Measurements from ENCODE around the gene TENT4A.
"Not testable (repeated sequence)": the region's sequence is repeated elsewhere in the genome, so short reads cannot be mapped to it uniquely, and the experiment has no call there.

Gene TENT4A

DNA sequence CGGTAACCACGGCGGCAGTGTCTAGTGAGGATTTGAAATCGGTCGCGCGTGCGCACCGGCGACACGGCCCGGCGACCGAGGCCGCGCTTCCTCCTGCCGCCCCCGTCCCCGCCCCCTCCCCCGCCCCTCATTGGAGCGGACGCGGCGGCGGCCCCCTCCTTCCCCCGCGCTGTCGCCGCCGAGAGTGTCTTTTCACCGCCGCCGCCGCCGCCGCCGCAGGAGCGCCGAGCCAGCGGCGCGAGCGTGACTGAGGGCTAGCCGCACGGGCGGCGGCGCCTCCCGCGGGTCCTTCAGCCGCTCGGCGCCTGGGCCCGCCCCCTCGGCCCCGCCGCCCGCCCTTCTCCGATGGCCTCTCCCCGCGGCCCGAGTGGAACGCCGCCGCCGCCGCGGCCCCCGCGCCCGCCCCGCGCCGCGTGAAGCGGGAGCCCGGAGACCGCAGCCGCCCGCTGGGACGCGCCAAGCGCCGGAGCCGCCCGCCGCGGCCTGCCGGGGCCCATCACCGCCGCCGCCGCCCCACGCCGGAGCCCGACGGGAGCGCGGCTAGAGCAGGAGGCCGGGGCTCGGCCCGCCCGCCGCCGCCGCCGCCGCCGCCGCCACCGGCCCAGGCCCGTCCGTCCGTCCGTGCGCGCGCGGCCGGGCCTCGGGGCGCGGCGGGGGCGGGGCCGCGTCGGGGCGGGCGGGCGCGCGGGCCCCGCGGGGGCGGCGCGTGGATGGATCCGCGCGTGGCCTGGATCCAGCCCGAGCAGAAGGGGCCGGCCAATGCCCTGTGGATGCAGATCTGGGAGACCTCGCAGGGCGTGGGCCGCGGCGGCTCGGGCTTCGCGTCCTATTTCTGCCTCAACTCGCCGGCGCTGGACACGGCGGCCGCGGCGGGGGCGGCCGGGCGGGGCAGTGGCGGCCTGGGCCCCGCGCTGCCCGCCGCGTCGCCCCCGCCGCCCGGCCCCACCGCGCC is at the start of gene TENT4A:
TENT4A (plus strand) TSS at position 159 of the 952 bp plus-strand sequence; CDS start at position 711, 552 bp downstream.
- DNase-seq = no peak

GRCh38 chr5:6666762-6667161 is 46.5 kb upstream of the TENT4A start:
- DNase-seq = no peak

DNA sequence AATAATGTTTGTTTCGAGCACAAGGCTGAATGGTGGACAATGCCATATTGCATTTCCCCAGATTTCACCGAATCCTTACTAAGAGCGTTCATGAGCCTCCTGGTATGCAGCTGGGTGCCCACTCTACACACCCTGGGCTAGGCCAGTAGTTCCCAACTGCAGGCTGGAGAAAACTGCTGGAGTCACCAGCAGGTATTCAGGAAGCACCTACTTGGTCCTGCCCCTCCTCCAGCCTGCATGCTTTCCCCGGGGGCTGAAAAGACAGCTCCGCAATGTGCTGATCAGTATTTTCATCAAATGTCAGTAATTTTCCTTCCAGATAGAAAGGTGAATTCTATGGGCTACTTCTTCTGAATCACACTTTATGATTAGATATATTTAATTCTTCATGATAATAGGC is 45.6 kb upstream of the TENT4A start:
- no peak for DNase-seq

GRCh38 chr5:6668717-6669116 is 44.5 kb upstream of the TENT4A start:
- DNase-seq = not testable (repeated sequence)

DNA sequence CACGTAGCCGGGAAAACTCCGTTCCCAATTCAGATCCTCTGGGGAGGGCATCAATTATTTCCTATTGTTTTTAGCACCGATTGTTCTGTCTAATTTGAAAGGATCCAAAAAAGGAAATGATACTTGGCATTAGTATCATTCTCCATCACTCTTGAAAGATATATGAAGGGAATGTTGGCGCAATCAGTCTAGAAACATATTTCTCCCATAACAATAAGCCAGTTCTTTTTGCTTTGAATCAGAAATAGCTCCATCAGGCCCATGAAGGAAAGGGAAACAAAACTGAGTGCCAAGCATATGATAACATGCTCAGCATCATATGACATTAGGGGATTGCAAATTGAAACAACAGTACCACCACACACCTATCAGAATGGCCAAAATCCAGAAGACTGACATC is 40.2 kb upstream of the TENT4A start:
- no peak for DNase-seq

- no peak for DNase-seq
Observed at GRCh38 chr5:6673963-6674362, 39.3 kb upstream of the TENT4A start.

DNA sequence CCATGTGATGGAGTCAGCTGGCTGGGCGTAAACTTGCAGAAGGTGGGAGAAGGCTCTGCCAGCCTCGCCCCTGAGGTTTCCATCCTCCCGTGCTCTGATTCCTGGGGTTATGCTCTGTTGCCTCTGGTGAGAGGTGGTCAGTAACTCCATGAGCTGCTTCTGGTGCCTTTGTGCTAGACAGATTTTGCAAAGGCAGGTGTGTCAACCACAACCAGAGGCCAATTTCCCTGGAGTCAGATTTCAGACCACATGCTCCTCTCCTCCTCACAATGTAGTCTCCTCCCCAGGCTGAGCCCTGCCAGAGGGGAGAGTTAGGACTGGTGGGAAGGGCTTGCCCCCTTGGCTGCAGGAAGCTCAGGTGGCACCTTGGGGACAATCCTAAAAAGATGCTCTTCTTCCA is 38.8 kb upstream of the TENT4A start:
- DNase-seq = no peak

DNA sequence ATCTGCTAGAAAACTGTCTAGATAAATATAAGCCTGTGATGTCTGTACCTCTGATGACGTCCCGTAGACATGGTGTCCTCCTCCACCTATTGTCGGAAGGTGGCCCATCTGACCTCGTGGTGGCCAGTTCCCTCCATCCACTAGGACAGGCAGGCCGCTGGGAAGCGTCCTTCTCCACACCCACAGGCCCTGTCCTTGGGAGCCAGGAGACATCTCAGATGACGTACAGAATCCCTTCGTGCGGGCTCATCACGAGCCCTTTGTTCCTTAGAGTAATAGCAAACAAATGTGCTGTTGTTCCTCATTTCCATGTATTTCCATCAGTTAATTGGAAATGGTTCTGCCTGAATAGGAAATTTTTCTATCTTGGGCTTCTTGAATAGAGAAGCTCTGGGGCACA is 38.3 kb upstream of the TENT4A start:
- no peak for DNase-seq

GRCh38 chr5:6675784-6676491 is 37.3 kb upstream of the TENT4A start:
- no peak for DNase-seq

DNA sequence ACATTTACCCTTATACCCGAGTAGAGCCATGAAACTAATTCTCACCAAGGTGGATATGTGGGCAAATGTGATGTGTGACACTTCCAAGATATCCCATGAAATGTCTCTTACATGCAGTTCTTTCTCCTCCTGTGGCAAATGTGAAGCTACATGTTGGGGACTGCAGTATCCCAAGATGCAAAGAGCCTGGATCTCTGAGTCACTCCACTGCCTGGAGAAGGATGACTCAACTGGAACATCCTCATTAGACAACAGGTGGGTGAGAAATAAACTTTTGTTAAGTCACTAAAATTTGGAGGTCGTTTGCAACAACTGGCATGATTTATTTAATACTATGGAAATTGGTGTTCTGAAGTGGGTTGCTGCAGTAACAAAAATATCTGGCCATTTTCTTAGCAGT is 36.5 kb upstream of the TENT4A start:
- DNase-seq = peak; percentile 55

DNA sequence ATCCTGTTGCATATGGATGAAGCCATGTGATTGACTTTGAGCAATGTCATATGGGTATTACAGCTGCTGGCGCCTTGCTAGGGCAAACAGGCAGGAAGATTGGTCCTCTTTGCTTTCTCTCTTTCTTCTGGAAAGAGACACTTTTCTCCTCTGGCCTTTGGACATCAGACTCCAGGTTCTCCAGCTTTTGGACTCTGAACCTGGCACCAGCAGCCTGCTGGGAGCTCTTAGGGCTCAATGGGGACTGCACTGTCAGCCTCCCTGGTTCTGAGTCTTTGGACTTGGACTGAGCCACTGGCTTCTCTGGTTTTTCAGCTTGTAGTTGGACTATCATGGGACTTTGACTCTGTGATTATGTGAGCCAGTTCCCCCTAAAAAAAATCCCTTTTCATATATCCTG is 34.8 kb upstream of the TENT4A start:
- DNase-seq = no peak

DNA sequence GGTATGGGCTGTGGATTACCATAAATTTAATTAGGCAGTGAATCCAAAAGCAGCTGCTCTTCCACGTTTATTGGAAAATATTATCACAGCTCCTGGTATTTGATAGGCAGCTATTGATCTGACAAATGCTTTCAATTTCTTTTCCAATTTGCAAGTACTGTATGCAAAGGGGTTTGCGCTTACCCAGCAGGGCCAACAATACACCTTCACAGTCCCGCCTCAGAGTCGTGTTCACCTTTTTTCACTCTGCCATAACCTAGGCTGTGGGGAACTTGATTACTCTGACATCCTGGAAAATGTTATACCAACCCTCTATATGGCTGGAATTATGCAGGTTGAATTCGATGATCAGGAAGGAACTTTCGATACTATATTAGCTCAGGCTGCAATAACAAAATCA is 32.3 kb upstream of the TENT4A start:
- no peak for DNase-seq

GRCh38 chr5:6681682-6682081 is 31.6 kb upstream of the TENT4A start:
- DNase-seq = no peak

DNA sequence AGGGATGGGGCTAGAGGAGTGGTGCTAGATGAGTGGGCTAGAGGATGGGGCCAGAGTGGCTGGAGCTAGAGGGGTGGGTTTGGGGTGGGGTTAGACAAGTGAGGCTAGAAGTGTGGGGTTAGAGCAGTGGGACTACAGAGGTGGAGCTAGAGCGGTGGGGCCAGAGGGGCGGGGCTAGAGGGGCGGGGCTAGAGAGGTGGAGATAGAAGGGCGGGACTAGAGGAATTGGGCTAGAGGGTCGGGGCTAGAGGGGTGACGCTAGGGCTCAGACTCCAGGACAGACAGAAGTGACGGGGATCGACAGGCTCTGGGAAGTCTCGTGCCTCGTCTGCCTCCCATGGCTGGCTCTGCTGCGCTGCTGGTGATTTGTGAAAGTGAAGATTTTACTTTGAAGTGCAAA is 31.0 kb upstream of the TENT4A start:
- DNase-seq = no peak

DNA sequence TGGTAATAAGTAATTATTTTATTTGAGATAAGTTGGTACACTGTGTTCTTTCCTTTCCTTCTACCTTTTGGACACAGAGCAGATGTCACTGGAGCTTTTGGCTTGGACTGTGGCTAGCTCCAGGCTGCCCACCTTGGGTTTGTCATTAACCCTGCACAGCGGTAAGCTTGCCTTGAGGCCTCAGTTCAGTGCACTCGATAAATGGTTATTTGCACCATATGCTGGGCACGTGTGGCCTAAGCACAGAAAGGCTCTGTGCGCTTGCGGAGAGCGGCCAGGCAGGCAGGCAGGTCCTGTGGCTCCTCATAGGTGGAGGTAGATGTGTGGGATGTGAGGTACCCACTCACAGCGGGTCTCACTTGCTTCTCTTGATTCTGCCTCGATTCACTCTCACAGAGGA is 30.0 kb upstream of the TENT4A start:
- no peak for DNase-seq

GRCh38 chr5:6684075-6684474 is 29.2 kb upstream of the TENT4A start:
- DNase-seq = no peak

DNA sequence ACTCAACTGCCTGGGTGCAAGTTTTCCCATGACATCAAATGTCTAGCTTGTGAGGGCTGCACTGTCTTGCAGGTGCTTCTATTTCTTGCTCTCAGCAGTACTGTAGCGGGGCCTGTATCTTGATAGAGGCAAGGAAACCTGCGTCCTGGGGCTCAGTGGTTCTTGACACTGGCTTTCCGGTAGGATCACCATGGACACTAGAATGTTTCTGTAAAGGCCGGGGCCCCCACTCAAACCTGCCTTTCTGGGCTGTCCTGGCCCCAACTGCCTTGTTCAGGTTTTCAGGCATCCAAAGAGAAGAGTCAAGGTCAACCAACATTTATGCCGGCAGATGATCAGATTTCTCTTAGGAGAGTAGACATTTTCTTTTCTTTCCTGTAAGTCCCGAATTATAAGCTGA is 26.7 kb upstream of the TENT4A start:
- no peak for DNase-seq

GRCh38 chr5:6686915-6687409 is 26.3 kb upstream of the TENT4A start:
- peak; percentile 24 for DNase-seq

DNA sequence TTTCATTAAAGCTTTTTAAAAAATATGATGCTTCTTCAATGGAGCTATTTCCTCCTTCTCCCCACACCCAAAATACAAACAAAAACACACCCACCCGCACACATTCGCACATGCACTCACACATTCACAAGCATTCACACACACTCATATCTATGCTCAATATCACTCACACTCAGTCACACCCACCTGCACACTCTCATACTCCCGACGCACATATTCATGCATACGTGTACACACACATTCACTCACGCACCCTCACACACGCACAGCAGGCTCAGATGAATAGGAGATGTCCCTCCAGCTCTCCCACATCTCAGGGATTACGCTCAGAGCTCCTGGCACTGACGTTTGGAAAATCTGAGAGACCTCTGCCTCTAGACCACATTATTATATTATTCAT is 25.7 kb upstream of the TENT4A start:
- no peak for DNase-seq

- no peak for DNase-seq
Observed at GRCh38 chr5:6692906-6693305, 20.3 kb upstream of the TENT4A start.

DNA sequence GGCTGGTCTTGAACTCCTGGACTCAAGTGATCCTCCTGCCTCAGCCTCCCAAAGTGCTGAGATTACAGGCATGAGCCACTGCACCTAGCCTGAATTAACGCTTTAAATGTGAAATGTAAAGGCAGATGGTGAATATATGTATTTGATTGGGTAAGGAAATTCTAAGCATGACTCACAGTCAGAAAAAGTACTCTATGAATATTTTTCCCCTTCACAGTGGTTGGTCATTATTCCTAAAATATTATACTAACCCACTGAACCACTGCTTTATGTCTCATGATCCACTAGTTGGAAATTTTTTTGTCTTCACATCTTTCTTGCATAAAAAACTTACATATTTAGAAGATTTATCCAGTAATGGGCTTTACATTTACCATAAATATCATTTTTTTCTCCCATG is 14.5 kb upstream of the TENT4A start:
- no peak for DNase-seq

DNA sequence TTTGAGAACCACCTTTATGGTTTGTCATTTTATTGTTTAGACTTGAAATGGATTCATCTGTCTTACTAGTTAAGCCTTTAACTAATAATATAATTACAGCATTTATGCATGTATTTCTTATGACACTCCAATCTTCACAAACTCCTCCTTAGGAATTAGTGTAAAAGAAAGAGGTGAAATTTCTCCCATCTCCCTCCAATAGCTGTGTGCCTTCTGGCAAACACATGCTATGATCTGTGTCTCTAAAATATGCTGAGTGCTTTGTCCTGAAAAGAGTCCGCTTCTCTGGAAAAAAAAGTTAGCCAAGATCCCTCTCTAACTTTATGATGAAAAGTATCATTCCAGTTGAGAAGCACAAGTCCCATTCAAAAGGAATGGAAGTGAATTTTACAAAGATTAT is 13.9 kb upstream of the TENT4A start:
- DNase-seq = no peak

DNA sequence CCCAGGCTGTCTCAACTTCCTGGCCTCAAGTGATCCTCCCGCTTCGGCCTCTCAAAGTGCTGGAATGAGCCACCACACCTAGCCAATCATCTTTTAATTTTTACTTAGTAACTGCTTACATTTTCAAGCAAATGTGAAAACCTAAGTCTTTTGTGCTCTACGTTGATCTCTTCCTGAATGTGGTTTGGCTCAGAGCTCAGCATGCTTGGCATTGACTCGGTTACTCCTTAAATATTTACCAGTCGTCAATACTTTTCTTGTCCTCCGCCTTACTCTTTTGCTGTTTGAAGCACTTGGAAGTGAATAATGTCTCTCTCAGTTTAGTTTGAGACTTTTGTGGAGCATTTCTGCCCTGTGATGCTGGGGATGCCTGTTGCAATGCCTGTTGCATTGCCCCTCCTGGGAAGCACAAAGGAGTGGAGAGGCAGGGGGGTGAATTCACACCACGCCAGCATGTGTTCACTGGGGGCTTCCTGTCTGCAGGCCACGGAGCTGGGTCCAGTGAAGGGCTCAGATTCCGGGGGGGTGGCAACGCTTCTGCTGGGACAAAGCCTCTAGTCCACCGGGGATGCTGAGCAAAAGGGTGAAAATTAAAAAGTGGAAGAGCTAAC is 13.1 kb upstream of the TENT4A start:
- DNase-seq = no peak
